Iris pigment epithelial cell (primary cell): Measurements from ENCODE around the gene COX4I2.

ENCODE experiments used
- DNase-seq: peaks from one replicate; pipeline ENCODE4 v3.0.0-alpha.2; 2011; ENCODE audit warnings: low read depth

The COX4I2 gene

DNA sequence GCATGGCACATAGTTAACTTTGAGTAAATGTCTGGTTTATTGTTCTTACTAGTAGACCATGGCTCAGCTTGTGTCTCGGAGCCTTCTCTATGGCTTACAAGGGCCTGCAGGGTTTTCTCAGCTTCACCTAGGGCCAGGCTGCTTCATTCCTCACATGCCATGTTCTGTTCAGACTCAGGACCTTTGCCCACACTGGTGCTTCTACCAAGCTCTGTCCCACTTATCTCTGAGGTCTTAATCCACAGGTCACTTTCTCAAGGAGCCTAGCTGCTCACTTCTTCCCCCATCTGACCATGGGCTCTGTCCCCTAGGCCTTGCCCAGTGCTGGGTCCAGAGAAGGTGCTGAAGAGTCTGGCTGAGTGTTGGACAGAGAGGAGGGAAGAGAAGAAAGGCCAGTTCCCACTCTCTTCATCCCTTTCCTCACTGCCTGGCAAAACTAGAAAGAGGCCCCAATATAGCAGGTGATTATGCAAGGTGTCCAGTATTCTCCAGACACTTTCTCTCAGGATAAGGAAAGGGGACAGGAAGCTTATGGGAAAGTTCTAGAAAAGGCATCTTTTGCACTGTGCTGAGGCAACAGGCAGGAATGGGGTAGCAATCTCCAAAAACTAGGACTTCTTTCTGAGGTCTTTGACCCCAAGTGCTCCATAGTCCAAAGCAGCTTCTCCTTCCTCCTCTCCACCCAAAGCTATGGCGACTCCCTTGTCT is 40.0 kb downstream of the COX4I2 start:
- no peak for DNase-seq

DNA sequence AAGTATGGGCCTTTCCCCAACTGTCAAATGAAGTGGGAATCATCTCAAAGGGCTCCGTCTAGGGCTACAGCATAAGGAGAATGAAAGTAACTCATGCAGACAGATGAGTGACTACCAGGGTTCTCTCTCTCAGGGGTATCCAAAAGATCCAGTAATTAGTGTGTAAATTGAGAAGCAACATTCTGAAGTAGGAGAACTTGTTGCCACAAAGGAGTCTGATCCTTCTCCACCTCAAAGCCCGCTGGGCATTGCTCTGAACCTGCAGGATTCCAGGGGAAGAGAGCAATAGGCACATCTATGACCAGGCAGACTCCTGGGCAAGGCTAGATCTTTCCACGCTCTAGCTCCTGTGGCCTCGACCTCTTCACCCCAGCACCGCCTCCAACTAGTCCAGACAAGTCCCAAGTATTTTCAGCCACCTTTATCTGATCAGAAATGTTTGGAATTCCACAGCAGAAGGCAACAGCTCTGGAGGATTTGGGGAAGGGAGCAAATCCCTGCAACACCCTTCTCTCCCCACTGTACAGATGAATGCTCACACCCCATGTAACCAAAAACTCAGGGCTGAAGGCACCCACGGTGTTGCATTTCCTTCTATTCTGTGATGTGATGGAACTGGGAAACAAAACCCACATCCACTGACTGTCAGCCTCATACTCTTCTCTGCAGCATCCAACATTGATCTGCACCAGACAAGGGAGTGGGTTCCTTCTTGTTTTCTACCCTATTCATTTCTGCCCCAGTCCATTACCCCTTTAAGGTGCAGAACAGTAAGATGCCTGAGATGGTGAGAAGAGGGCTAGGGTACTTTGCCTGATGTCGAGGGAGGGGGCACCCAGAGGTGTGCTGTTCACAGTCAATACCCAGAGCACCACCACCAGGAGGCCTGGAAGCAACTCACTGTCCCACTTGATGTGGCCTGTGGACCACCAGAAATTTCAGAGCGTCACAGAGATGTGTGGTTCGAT is 41.0 kb downstream of the COX4I2 start:
- peak; percentile 57 for DNase-seq

DNA sequence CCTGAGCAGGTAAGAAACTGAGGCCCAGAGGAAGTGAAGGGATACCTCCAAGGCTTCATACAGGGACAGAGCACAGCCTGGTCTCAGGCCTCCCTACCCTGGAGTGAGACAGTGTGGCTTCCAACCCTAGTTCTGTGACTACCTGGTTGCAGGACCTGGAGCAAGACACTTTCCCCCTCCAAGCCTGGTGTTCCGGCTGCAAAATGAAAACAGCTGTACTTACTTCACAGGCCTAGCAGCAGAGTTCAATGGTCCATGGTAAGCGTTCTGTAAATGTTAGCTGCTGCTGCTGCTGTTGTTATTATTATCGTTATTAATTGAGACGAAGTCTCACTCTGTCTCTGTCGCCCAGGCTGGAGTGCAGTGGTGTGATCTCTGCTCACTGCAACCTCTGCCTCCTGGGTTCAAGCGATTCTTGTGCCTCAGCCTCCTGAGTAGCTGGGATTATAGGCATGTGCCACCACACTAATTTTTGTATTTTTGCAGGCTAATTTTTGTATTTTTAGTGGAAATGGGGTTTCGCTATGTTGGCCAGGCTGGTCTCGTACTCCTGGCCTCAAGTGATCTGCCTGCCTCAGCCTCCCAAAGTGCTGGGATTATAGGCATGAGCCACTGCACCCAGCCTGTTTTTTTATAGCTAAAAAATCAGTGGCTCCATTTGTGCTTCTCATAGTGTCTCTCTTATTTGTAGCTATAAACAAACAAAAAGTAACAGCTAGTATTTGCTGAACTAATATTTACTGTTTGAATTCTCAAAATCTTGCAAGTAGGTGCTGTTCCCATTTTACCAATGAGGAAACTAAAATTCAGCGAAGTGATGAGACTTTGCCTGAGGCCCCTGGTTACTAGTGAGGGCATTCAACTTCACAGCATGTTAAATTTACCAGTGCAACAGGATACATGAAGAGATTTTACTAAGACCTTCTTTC is 41.9 kb downstream of the COX4I2 start:
- DNase-seq: no peak

GRCh38 chr20:31680286-31681127 is 42.8 kb downstream of the COX4I2 start:
- DNase-seq: no peak

DNA sequence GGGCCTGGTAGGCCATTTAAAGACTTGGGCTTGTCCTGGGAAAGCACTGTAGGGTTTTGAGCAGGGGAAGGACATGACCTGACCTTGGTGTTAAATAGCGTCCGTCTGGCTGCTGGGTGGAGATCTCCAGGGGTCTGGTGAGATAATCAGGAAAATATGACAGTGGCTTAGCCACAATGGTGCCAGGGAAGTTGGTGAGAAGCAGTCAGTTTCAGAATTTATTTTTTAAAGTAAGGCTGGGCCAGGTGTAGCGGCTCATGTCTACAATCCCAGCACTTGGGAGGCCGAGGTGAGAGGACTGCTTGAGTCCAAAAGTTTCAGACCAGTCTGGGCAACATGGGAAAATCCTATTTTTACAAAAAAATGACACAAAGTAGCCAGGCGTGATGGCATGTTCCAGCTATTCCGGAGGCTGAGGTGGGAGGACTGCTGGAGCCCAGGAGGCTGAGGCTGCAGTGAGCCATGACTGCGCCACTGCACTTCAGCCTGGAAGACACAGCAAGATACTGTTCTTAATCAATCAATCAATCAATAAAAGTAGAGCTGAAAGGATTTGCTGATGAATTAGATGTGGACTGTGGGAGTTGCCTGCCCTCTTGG is 43.5 kb downstream of the COX4I2 start:
- no peak for DNase-seq

DNA sequence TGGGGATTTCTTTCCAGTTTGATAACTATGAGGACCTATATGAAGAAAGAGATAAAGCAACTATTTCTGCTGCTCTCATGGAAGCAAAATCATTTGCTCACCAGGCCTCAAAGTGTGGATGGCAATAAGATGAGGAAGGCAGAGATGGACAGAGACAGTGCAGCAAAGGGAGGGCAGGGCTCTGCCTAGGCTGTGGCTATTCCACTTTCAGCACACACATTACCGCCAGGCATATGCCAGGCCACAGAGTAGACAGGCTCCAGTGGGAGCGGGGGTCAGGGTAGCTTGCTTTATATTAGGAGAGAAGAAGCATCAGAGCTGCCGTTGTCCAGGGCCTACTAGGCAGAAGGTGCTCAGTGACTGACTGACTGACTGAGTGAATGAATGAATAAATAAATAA is 44.1 kb downstream of the COX4I2 start:
- no peak for DNase-seq

DNA sequence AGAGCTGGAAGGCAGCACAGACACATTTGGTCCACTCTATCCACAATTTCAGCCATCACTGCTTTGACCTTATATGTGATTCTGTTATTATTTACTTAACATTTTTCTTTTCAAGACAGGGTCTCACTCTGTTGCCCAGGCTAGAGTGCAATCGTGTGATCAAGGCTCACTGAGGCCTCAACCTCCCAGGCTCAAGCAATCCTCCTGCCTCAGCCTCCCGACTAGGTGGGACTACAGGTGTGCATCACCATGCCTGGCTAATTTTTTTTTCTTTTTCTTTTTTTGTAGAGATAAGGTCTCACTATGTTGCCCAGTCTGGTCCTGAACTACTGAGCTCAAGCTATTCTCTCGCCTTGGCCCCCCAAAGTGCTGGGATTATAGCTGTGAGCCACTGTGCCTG is 44.6 kb downstream of the COX4I2 start:
- DNase-seq: no peak

DNA sequence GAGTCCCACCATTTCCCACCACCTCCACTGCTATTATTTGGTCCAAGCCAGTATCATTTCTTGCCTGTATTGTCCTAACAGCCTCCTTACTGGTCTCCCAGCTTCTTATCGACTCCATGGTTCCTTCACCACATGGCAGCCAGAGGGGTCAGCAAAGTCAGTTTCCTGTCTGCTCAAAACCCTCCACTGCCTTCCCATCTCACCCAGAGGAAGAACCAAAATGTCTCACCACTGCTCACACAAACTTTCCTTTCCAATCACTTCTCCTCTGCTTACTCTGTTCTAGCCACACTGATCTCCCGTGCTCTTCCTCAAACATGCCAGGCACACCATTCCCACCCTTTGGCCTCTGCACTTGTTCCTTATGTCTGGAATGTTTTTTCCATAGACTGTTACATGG is 45.2 kb downstream of the COX4I2 start:
- DNase-seq: no peak

DNA sequence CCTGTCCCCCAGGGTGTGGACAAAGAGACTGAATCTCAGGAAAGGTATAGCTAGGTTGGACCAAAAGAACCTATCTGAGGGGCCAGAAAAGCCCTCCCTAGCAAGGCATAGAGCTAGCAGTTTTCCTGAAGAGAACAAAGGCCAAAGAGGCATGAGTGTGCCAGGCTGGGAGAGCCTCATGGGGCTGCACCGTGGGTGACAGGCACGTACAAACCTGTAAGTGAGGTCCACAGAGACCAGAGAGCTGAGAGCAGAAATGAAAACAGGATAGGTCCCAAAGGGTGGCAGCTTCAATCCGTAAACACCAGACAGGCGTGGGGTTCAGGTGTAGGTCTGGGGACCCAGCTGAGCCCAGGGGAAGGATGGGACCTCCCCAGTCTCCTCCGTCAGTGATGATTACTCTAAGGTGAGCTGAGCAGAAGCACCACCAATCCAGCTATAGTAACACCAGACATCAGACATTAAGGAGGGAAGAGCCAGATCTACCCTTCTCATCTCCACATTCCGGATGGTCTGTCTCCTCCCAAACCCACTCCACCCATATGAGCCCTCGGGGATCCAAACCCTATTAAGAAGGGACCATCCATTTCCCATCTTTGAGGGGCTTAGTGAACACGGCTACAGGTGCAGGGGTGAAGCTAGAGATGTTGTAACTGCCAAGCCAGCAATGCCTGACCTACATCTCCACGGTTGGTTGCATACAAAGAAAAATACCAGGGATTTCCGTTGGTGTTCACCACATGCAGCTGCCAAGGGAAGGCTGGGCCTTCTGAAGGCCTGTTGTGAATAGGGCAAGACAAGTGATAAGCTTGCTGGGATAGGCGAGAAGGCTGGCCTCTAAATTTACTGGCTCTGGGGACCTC is 46.7 kb downstream of the COX4I2 start:
- DNase-seq: no peak

DNA sequence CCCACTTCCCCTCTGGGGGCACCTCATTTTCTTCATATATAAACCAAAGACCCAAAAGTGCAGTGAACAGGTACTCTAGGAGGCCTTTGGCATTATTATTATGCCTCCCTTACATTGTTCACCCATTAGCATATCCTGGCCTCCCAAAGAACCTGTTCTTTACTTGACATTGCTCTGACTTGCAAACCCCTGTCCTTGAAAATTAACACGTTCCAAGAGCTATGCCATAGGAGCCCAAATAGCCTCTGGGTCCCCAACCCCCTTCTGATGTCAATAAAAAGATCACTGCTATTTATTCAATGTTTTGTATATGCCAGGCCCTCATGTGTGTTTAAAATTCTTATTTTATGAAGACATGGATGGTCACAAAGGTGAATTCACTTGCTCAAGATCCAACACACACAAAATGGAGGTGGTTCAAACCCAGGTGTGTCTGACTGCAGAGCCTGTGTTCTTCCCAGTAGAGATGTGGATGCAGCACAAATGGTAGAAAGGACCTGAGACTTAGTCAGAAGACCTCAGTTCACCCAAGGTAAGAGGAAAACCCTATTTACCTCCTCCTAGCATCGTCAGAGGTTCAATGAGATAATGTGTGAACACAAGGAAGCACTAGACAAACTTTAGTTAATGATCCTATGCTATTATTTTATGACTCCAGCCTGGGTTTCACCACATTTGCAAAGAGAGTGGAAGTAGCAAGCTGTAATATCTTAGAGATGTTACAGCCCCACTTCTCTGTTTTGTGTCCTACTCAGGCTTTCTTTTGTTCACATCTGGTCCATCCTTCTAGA is 48.3 kb downstream of the COX4I2 start:
- DNase-seq: no peak

GRCh38 chr20:31687777-31688176 is 50.1 kb downstream of the COX4I2 start:
- no peak for DNase-seq

GRCh38 chr20:31689141-31689540 is 51.4 kb downstream of the COX4I2 start:
- DNase-seq: no peak

DNA sequence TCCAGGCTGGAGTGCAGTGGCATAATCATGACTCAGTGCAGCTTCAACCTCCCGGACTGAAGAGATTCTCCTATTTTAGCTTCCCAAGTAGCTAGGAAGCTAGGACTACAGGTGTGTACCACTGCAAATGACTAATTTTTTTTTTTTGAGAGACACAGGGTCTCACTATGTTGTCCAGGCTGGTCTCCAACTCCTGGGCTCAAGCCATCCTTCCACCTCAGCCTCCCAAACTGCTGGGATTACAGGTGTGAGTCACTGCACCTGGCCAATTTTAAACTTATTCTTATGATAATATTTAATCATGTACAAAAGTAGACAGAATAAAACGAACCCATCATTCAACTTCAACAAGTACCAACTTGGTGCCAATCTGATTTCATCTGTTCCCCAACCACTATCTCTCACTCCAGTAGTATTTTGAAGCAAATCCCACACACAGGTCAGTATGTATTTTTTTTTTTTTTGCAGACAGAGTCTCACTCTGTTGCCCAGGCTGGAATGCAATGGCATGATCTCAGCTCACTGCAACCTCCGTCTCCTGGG is 52.5 kb downstream of the COX4I2 start:
- no peak for DNase-seq

DNA sequence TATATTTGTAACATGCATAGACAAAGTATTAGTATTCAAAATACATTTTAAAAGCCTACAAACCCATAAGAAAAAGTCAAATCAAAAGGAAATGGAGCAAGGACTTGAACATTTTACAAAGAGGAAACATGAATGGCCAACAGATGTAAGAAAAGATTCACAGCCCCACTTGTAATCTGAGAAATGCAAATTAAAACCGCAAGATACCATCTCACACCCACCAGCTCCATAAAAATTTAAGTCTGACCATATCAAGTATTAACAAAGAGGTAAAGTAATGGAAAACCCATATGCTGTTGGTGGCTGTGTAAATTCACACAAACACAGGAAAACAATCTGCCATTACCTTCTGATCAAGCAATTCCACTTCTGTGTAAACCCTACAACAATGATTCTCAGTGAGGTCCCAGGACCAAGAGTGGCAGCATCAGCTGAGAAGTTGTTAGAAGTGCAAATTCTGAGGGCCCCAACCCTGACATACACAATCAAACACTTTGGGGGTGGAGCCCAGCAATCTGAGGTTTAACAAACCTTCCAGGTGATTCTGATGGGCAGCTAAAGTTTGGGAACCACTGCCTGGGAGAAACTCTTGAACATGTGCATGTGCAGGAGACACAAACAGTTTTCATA is 54.0 kb downstream of the COX4I2 start:
- DNase-seq: no peak

DNA sequence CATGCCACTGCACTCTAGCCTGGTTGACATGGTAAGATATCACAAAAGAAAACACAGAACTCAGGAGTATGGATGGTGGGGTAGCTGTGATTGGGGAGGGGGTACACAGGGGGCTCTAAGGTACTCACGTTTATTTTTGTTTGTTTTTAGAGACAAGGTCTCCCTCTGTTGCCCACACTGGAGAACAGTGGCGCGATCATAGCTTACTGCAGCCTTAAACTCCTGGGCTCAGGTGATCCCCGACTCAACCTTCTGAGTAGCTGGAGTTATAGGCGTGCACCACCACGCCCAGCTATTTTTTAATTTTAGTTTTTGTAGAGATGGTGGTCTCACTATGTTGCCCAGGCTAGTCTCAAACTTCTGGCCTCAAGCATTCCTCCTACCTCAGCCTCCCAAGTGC is 55.7 kb downstream of the COX4I2 start:
- no peak for DNase-seq

- DNase-seq: no peak
Measured at GRCh38 chr20:31693987-31694661, 56.4 kb downstream of the COX4I2 start.
